K562 (cell line): Measurements from ENCODE around the gene NOL12.

Source experiments
- CTCF ChIP-seq, 3 experiments: IDR thresholded peaks in 2 of 3; conservative IDR thresholded peaks in 1 of 3; 2 replicates each; pipeline ENCODE4 v1.5.1; 2011 to 2012; ENCODE audit warnings: low read length in 3 of 3, mild to moderate bottlenecking in 3 of 3, control low read depth in 2 of 3, improper control_type of control experiment in 1 of 3, inconsistent platforms in 1 of 3, low read depth in 1 of 3, mixed read lengths in 1 of 3, moderate library complexity in 1 of 3; ENCODE audit not compliant: insufficient read depth in 2 of 3
- DACH1 ChIP-seq: fragments of 450-650 bp; IDR thresholded peaks from 2 replicates; pipeline ENCODE4 v1.6.1; 2018; ENCODE audit not compliant: partially characterized antibody
- E2F5 ChIP-seq: sonication (generic); formaldehyde crosslinking; IDR thresholded peaks from 2 replicates; pipeline ENCODE4 v1.8.0; 2022; ENCODE audit warnings: mild to moderate bottlenecking, missing genetic modification reagents
- ELK3 ChIP-seq: fragments of 450-650 bp; formaldehyde crosslinking; IDR thresholded peaks from 2 replicates; pipeline ENCODE4 v1.4.0; 2020; ENCODE audit warnings: mild to moderate bottlenecking
- ID3 ChIP-seq, 2 experiments: fragments of 250-450 bp in 1 of 2; fragments of 450-650 bp in 1 of 2; sonication (Bioruptor Pico) in 1 of 2; IDR thresholded peaks; 2 replicates each; pipeline versions ENCODE4 v1.6.1 to v1.8.0; 2016 to 2021; ENCODE audit warnings: mild to moderate bottlenecking in 2 of 2, moderate library complexity in 2 of 2, missing compliant biosample characterization in 1 of 2, missing genetic modification characterization in 1 of 2
- KDM1A ChIP-seq, 2 experiments: fragments of 450-650 bp; IDR thresholded peaks; 2 replicates each; pipeline ENCODE4 v1.6.1; 2016; ENCODE audit warnings: mild to moderate bottlenecking in 2 of 2
- KLF13 ChIP-seq: fragments of 450-650 bp; IDR thresholded peaks from 2 replicates; pipeline ENCODE4 v1.6.1; 2016; ENCODE audit warnings: missing genetic modification characterization, low read depth, mild to moderate bottlenecking, missing compliant biosample characterization, moderate library complexity, borderline replicate concordance
- MLX ChIP-seq, 2 experiments: fragments of 450-650 bp in 1 of 2; sonication (generic) in 1 of 2; formaldehyde crosslinking; conservative IDR thresholded peaks; 2 replicates each; pipeline versions ENCODE4 v1.4.0 to v1.8.1; 2020 to 2022; ENCODE audit warnings: mild to moderate bottlenecking in 1 of 2, missing genetic modification reagents in 1 of 2
- MYNN ChIP-seq, 2 experiments: sonication (generic); formaldehyde crosslinking in 1 of 2; IDR thresholded peaks; 2 replicates each; pipeline versions ENCODE4 v1.5.0 to v1.6.1; 2016 to 2020; ENCODE audit warnings: antibody characterized with exemption in 1 of 2, missing genetic modification reagents in 1 of 2
- TAF1 ChIP-seq: IDR thresholded peaks from 2 replicates; pipeline ENCODE4 v1.6.1; 2011; ENCODE audit warnings: mild to moderate bottlenecking, low read length, moderate library complexity; ENCODE audit not compliant: insufficient read depth, control insufficient read depth, severe bottlenecking; ENCODE audit errors: extremely low read depth
- ZNF407 ChIP-seq: fragments of 450-650 bp; IDR thresholded peaks from 2 replicates; pipeline ENCODE4 v1.6.1; 2016; ENCODE audit warnings: low read depth
- ZNF583 ChIP-seq: fragments of 250-450 bp; sonication (Bioruptor Pico); IDR thresholded peaks from 2 replicates; pipeline ENCODE4 v1.4.0; 2020
- ZNF785 ChIP-seq: fragments of 250-450 bp; sonication (Bioruptor Pico); IDR thresholded peaks from 2 replicates; pipeline ENCODE4 v1.4.0; 2020; ENCODE audit warnings: mild to moderate bottlenecking
- ZSCAN29 ChIP-seq: fragments of 450-650 bp; IDR thresholded peaks from 2 replicates; pipeline ENCODE4 v1.6.1; 2017

GRCh38 chr22:37732699-37733607 is 46.8 kb downstream of the NOL12 start:
- no peak for TF ChIP-seq DACH1
- TF ChIP-seq CTCF (IDR thresholded peaks at IDR 0.05 in 2 of 3, conservative IDR thresholded peaks at IDR 0.05 in 1 of 3; ENCODE audit: insufficient read depth in 2 of 3, low read depth in 1 of 3, low read length in 3 of 3): no peak
- TF ChIP-seq ZSCAN29: no peak
- TF ChIP-seq MYNN (IDR thresholded peaks at IDR 0.05): no peak
- no peak for TF ChIP-seq MYNN (CRISPR knock-in tag; IDR thresholded peaks at IDR 0.05)
- TF ChIP-seq ZNF407: no peak
- no peak for TF ChIP-seq KLF13 (tag)
- no peak for TF ChIP-seq ZNF785 (CRISPR knock-in tag)
- no peak for TF ChIP-seq ELK3 (CRISPR knock-in tag)
- TF ChIP-seq KDM1A (IDR thresholded peaks at IDR 0.05): no peak
- TF ChIP-seq ZNF583 (CRISPR knock-in tag): no peak
- no peak for TF ChIP-seq E2F5 (CRISPR knock-in tag)
- no peak for TF ChIP-seq ID3 (CRISPR knock-in tag; IDR thresholded peaks at IDR 0.05)
- TF ChIP-seq ID3 (tag; IDR thresholded peaks at IDR 0.05): no peak
- TF ChIP-seq MLX (CRISPR knock-in tag; conservative IDR thresholded peaks at IDR 0.05): no peak
- no peak for TF ChIP-seq TAF1
